ENCODE results near the gene SNCAIP.

The SNCAIP gene

GRCh38 chr5:122312591-122313406 is 762 bp downstream of the SNCAIP start:
- FAIRE-seq, result no peak
- DNase-seq (ENCODE audit: insufficient read length, low spot score), result no peak
- TF ChIP-seq, protein P1, sequence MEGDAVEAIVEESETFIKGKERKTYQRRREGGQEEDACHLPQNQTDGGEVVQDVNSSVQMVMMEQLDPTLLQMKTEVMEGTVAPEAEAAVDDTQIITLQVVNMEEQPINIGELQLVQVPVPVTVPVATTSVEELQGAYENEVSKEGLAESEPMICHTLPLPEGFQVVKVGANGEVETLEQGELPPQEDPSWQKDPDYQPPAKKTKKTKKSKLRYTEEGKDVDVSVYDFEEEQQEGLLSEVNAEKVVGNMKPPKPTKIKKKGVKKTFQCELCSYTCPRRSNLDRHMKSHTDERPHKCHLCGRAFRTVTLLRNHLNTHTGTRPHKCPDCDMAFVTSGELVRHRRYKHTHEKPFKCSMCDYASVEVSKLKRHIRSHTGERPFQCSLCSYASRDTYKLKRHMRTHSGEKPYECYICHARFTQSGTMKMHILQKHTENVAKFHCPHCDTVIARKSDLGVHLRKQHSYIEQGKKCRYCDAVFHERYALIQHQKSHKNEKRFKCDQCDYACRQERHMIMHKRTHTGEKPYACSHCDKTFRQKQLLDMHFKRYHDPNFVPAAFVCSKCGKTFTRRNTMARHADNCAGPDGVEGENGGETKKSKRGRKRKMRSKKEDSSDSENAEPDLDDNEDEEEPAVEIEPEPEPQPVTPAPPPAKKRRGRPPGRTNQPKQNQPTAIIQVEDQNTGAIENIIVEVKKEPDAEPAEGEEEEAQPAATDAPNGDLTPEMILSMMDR (IDR thresholded peaks at IDR 0.05; ENCODE audit: insufficient read depth, missing control alignments), result no peak

GRCh38 chr5:122314036-122314435 is 2.0 kb downstream of the SNCAIP start:
- TF ChIP-seq, protein P1 (IDR thresholded peaks at IDR 0.05; ENCODE audit: insufficient read depth, missing control alignments), result no peak
- no peak for DNase-seq (ENCODE audit: insufficient read length, low spot score)
- FAIRE-seq, result no peak

GRCh38 chr5:122315521-122315920 is 3.5 kb downstream of the SNCAIP start:
- TF ChIP-seq, protein P1 (IDR thresholded peaks at IDR 0.05; ENCODE audit: insufficient read depth, missing control alignments), result no peak
- FAIRE-seq, result no peak

DNA sequence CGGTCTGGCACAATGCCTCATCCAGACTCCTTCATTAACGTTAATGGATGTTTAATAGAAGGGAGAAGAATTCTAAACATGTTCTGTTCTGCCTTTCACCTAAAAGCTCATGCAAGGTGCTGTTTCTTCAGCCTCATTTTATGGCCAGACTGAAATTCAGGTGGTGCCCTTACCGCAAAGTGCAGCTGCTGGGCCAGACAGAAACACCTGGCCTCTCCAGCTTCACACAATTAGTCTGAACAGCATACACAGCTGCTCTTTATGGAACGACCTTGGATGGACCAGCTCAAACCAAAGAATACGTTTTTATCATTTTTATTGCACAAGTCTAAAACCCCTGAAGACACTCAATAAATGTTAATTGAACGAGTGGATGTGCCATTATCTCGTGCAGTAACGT is 4.6 kb downstream of the SNCAIP start:
- no peak for FAIRE-seq

More at GRCh38 chr5:122315521-122315920, 3.5 kb downstream of the SNCAIP start:
- DNase-seq (ENCODE audit: insufficient read length, low spot score), result no peak

GRCh38 chr5:122319897-122320296 is 7.9 kb downstream of the SNCAIP start:
- DNase-seq (ENCODE audit: insufficient read length, low spot score) (no peak), FAIRE-seq (no peak)
- TF ChIP-seq, protein P1 (IDR thresholded peaks at IDR 0.05; ENCODE audit: insufficient read depth, missing control alignments), result no peak

More for the DNA sequence above, 4.6 kb downstream of the SNCAIP start:
- TF ChIP-seq, protein P1 (IDR thresholded peaks at IDR 0.05; ENCODE audit: insufficient read depth, missing control alignments), result no peak
- no peak for DNase-seq (ENCODE audit: insufficient read length, low spot score)

- TF ChIP-seq, protein P1 (IDR thresholded peaks at IDR 0.05; ENCODE audit: insufficient read depth, missing control alignments), result no peak
- no peak for FAIRE-seq
- DNase-seq (ENCODE audit: insufficient read length, low spot score), result no peak
These were observed 9.9 kb downstream of the SNCAIP start for GRCh38 chr5:122321921-122322320.

Data from D721Med (cell line).